B cell (primary cell): ENCODE results near the gene MAP2K6. TPM values are rescaled to one million over a fixed set of nuclear protein-coding genes. Genes with fewer than 3 reads are reported as not detected.

Experiments
- ATAC-seq: fragments of 200-7000 bp; cut with Tn5 transposase; one replicate; pipeline ENCODE4 v1.10.0; 2021; ENCODE audit warnings: low read depth, mild to moderate bottlenecking, moderate number of reproducible peaks, moderate library complexity
- CTCF ChIA-PET: fragments of 350-600 bp; sonication (Branson Sonifier 250); formaldehyde crosslinking; loops from one replicate; lab custom pipeline; 2021; ENCODE audit warnings: antibody characterized with exemption, inconsistent platforms; lab: Charles Lee
- POLR2A ChIA-PET: fragments of 350-600 bp; sonication (Branson Sonifier 250); formaldehyde crosslinking; loops from one replicate; lab custom pipeline; 2021; ENCODE audit warnings: antibody characterized with exemption; lab: Charles Lee
- DNase-seq: peaks from one replicate; pipeline ENCODE4 v3.0.0; 2013
- H2AFZ ChIP-seq: 2 replicates; pipeline ENCODE4 v1.6.1; 2012; ENCODE audit warnings: mild to moderate bottlenecking, low read depth, low read length; ENCODE audit not compliant: insufficient read depth, poor library complexity, severe bottlenecking
- H3K27ac ChIP-seq, 2 donors: 1 replicate in 1 of 2; 2 replicates in 1 of 2; pipeline ENCODE4 v1.5.1; 2012 to 2013; ENCODE audit warnings: low read length in 2 of 2, mild to moderate bottlenecking in 2 of 2, moderate library complexity in 1 of 2
- H3K27me3 ChIP-seq, 4 experiments: fragments of 200-600 bp in 1 of 4; sonication (generic) in 1 of 4; replicated peaks in 1 of 4; 1 replicate in 2 of 4; 2 replicates in 2 of 4; pipeline versions ENCODE4 v1.6.1 to v1.7.0; 2013 to 2016; ENCODE audit warnings: low read length in 3 of 4, mild to moderate bottlenecking in 2 of 4, mixed read lengths in 1 of 4, moderate library complexity in 1 of 4; ENCODE audit not compliant: insufficient read depth in 4 of 4, control insufficient read depth in 3 of 4; ENCODE audit errors: control extremely low read depth in 1 of 4
- H3K36me3 ChIP-seq, 2 experiments: replicated peaks in 1 of 2; 1 replicate in 1 of 2; 2 replicates in 1 of 2; pipeline versions ENCODE4 v1.6.1 to v1.7.1; 2013; ENCODE audit warnings: low read length in 1 of 2; ENCODE audit not compliant: insufficient read depth in 2 of 2, control insufficient read depth in 1 of 2; ENCODE audit errors: control extremely low read depth in 1 of 2, extremely low read depth in 1 of 2
- H3K4me1 ChIP-seq, 2 donors: fragments of 200-600 bp in 1 of 2; sonication (generic) in 1 of 2; 1 replicate in 1 of 2; 2 replicates in 1 of 2; pipeline versions ENCODE4 v1.5.1 to v1.6.1; 2013 to 2017; ENCODE audit warnings: low read length in 2 of 2; ENCODE audit not compliant: control insufficient read depth in 2 of 2, insufficient read depth in 2 of 2
- H3K4me2 ChIP-seq: replicated peaks from 2 replicates; pipeline ENCODE3; 2012; ENCODE audit warnings: mild to moderate bottlenecking, low read depth, low read length; ENCODE audit not compliant: poor library complexity, severe bottlenecking
- H3K4me3 ChIP-seq, 5 experiments: fragments of 200-600 bp in 1 of 5; sonication (generic) in 1 of 5; 1 replicate in 3 of 5; 2 replicates in 2 of 5; pipeline versions ENCODE4 v1.5.1 to v1.7.0; 2011 to 2016; ENCODE audit warnings: low read length in 4 of 5, mild to moderate bottlenecking in 4 of 5, low read depth in 2 of 5, control low read depth in 1 of 5, moderate library complexity in 1 of 5; ENCODE audit not compliant: insufficient read depth in 1 of 5; ENCODE audit errors: control extremely low read depth in 1 of 5, extremely low read depth in 1 of 5
- H3K79me2 ChIP-seq: fragments of 200-600 bp; sonication (generic); one replicate; pipeline ENCODE4 v1.6.0; 2016; ENCODE audit warnings: low read length; ENCODE audit not compliant: control insufficient read depth, insufficient read depth
- H3K9ac ChIP-seq: fragments of 200-600 bp; sonication (generic); 2 replicates; pipeline ENCODE4 v1.6.1; 2017; ENCODE audit warnings: mild to moderate bottlenecking, low read length, moderate library complexity
- H3K9me3 ChIP-seq, 3 donors: one replicate each; pipeline versions ENCODE4 v1.6.1 to v1.7.1; 2013; ENCODE audit warnings: low read length in 2 of 3; ENCODE audit not compliant: control insufficient read depth in 2 of 3, insufficient read depth in 1 of 3; ENCODE audit errors: control extremely low read depth in 1 of 3
- H4K20me1 ChIP-seq: 2 replicates; pipeline ENCODE4 v1.6.0; 2012; ENCODE audit warnings: mild to moderate bottlenecking, low read length; ENCODE audit not compliant: insufficient read depth, control insufficient read depth, poor library complexity, severe bottlenecking
- H3K27ac Mint-ChIP-seq: one replicate; pipeline ENCODE4 v1.8.0; 2021; ENCODE audit warnings: mixed read lengths
- H3K27me3 Mint-ChIP-seq: one replicate; pipeline ENCODE4 v1.8.0; 2021; ENCODE audit warnings: mixed read lengths
- H3K4me1 Mint-ChIP-seq: one replicate; pipeline ENCODE4 v1.8.0; 2021; ENCODE audit warnings: mixed read lengths
- H3K4me3 Mint-ChIP-seq: one replicate; pipeline ENCODE4 v1.8.0; 2021; ENCODE audit warnings: mixed read lengths
- H3K9me3 Mint-ChIP-seq: one replicate; pipeline ENCODE4 v1.8.0; 2022; ENCODE audit warnings: mixed read lengths; ENCODE audit not compliant: insufficient read depth
- EZH2 ChIP-seq: IDR thresholded peaks from 2 replicates; pipeline ENCODE4 v1.6.1; 2012; ENCODE audit warnings: borderline replicate concordance, low read depth, mild to moderate bottlenecking, moderate library complexity, low read length; ENCODE audit not compliant: insufficient read depth, poor library complexity, severe bottlenecking
- WGBS: methylation state at CpG from one replicate; pipeline ENCODE4 v1.1.5; 2013; ENCODE audit warnings: missing lambda C conversion rate; ENCODE audit not compliant: insufficient coverage; 5-methylcytosine and 5-hydroxymethylcytosine counted together
- intact Hi-C: fragments of 100-400 bp; cut with micrococcal nuclease; formaldehyde crosslinking; loops from one replicate; pipeline ENCODE4 v1.10.0; 2022
- polyA plus RNA-seq: library from polyadenylated mRNA; depleted of rRNA; stranded (reverse); fragments of >200 nt; gene quantifications from 2 replicates; pipeline ENCODE4 v1.2.3, GENCODE V29; 2012
- total RNA-seq, 2 donors: library from RNA; stranded (reverse); fragments of 120-200 nt in 1 of 2; gene quantifications; 1 replicate in 1 of 2; 2 replicates in 1 of 2; pipeline versions ENCODE4 v1.2.3 to v1.2.4, GENCODE V29; 2013 to 2022
- TF ChIP-seq, protein P1 (sequence below): fragments of 200-600 bp; IDR thresholded peaks from one replicate; pipeline ENCODE4 v1.8.0; 2022; ENCODE audit warnings: antibody characterized with exemption, mild to moderate bottlenecking

Gene MAP2K6
- total and polyA plus RNA-seq, 2 donors (not counting 1 experiment from before 2014, with no cell fraction given) = 2.4 to 7.7 TPM

DNA sequence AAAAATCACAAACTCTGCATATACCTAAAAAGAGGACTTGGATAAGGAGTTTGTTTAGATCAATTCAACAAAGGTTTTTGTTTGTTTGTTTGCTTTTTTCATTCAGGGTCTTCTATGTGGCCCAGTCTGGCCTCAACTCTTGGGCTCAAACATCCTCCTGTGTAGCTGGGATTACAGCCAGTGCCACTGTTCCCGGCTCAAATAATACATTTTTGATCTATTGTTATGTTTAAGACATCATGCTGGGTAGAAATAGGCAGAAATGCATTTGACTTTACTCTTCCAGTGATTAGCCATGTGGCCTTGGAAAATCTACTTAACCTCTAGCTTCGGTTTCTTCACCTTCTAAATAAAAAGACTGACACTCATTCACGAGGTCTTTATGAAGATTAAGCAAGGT, 11.5 kb downstream of the MAP2K6 start:
- H3K4me3 Mint-ChIP-seq = no peak overlapping the region
- H3K4me1 Mint-ChIP-seq = peaks cover 30% of the 10 kb centered on the region
- no peaks in the 10 kb centered on the region for H3K27me3 ChIP-seq
- H3K79me2 ChIP-seq = peaks cover 21% of the 10 kb centered on the region
- TF ChIP-seq EZH2 = no peak
- TF ChIP-seq, protein P1, sequence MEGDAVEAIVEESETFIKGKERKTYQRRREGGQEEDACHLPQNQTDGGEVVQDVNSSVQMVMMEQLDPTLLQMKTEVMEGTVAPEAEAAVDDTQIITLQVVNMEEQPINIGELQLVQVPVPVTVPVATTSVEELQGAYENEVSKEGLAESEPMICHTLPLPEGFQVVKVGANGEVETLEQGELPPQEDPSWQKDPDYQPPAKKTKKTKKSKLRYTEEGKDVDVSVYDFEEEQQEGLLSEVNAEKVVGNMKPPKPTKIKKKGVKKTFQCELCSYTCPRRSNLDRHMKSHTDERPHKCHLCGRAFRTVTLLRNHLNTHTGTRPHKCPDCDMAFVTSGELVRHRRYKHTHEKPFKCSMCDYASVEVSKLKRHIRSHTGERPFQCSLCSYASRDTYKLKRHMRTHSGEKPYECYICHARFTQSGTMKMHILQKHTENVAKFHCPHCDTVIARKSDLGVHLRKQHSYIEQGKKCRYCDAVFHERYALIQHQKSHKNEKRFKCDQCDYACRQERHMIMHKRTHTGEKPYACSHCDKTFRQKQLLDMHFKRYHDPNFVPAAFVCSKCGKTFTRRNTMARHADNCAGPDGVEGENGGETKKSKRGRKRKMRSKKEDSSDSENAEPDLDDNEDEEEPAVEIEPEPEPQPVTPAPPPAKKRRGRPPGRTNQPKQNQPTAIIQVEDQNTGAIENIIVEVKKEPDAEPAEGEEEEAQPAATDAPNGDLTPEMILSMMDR = no peak
- H3K9me3 Mint-ChIP-seq = no peaks in the 10 kb centered on the region
- no peak overlapping the region for H3K4me2 ChIP-seq
- H3K27ac Mint-ChIP-seq = no peak overlapping the region
- CTCF ChIA-PET = interaction anchor here (1.3 kb wide), 1 partner anchor 11 kb away, joined by 7 read pairs; the partner anchor contains the start of gene MAP2K6
- H3K9ac ChIP-seq = no peak overlapping the region
- no peak overlapping the region for H3K27ac ChIP-seq
- DNase-seq (no peak), ATAC-seq (no peak)
- POLR2A ChIA-PET = no interaction called here
- no peaks in the 10 kb centered on the region for H3K9me3 ChIP-seq
- H3K27me3 Mint-ChIP-seq = no peaks in the 10 kb centered on the region
- peaks cover 12 to 20% of the 10 kb centered on the region in 2 donors for H3K4me1 ChIP-seq
- H3K36me3 ChIP-seq = no peaks in the 10 kb centered on the region
- intact Hi-C loops = no loop called here
- H2AFZ ChIP-seq = no peak overlapping the region
- no CpG with 5 or more reads among the region's 3 CpGs for WGBS
- H4K20me1 ChIP-seq = peaks cover 4% of the 10 kb centered on the region
- H3K4me3 ChIP-seq = no peak overlapping the region

- peaks cover 30% of the 10 kb centered on the region for H3K4me1 Mint-ChIP-seq
- H3K9me3 ChIP-seq = no peaks in the 10 kb centered on the region
- no peaks in the 10 kb centered on the region for H3K27me3 ChIP-seq
- peaks cover 12 to 20% of the 10 kb centered on the region in 2 donors for H3K4me1 ChIP-seq
- no CpG with 5 or more reads among the region's 2 CpGs for WGBS
- no peak overlapping the region for H3K27ac Mint-ChIP-seq
- H3K36me3 ChIP-seq = no peaks in the 10 kb centered on the region
- H2AFZ ChIP-seq = no peak overlapping the region
- intact Hi-C loops = no loop called here
- POLR2A ChIA-PET = no interaction called here
- H3K4me3 Mint-ChIP-seq = no peak overlapping the region
- CTCF ChIA-PET = no interaction called here
- DNase-seq = no peak
- no peak overlapping the region for H3K27ac ChIP-seq
- TF ChIP-seq EZH2 = no peak
- TF ChIP-seq, protein P1 = no peak
- peaks cover 9% of the 10 kb centered on the region for H3K79me2 ChIP-seq
- H3K4me3 ChIP-seq = no peak overlapping the region
- H3K27me3 Mint-ChIP-seq = no peaks in the 10 kb centered on the region
- ATAC-seq = no peak
- no peaks in the 10 kb centered on the region for H4K20me1 ChIP-seq
- H3K9me3 Mint-ChIP-seq = no peaks in the 10 kb centered on the region
- no peak overlapping the region for H3K4me2 ChIP-seq
- H3K9ac ChIP-seq = no peak overlapping the region
Observed at GRCh38 chr17:69427486-69428197, 13.1 kb downstream of the MAP2K6 start.
